NAMALWA (cell line): ENCODE data around the gene BID.

ENCODE experiments used
- DNase-seq: peaks from one replicate; pipeline ENCODE4 v3.0.0-alpha.2; 2015; ENCODE audit warnings: low spot score

Gene BID

DNA sequence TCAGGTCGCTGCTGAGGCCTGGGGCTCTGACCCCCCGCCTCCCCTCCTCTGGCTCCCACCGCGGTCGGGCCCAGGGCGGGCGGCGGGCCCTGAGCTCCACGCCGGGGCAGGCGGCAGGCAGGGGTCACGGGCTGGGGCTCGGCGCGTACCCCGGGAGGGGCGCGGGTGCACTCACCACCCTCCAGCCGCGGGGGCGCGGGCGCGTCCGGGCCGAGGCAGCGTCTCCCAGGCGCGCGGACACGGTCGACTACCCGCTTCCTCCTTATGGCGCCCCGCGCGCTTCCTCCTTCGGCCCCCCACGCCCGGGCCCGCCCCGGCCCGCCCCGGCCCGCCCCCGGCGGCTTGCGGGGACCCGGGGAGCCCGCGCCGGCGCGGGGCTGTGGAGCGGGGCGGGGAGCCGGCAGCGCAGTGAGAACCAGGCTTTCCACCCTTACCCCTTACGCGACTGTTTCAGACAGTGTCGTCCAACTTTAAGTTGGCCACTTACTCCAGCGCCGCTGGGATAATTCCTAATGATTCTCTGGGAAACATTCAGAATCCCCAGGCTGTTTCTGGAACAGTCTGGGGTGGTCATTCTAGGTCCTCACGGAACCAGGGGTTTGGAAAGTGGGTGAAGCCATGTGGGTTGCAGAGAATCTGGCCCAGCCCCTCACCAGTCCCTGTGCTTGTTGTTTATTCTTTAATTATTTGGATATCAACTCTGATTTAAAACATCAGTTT lies at the start of gene BID:
TSS of gene BID (minus strand) at position 264 of the 720 bp plus-strand sequence. CDS start 24,353 bp downstream, outside the sequence.
- DNase-seq: peak; percentile 68

DNA sequence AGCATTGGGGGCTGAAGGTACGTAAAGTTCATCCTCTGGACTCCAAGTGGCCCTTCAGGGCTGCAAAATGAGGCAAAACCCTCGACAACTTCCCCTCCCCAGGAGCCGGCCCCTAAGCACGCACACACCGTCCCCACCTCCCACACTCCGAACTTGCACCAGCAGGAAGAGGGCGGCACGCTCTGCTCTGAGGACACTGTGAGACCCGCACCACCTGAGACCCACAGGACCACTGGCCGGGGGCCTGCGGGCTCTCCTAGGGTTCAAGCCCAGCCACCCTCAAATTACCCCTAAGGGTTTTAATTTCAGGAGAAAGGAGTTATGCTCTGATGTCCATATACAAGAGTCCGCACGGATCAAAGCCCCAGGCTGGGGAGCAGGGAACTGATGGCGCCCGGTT lies 49.7 kb upstream of the BID start:
- no peak for DNase-seq

DNA sequence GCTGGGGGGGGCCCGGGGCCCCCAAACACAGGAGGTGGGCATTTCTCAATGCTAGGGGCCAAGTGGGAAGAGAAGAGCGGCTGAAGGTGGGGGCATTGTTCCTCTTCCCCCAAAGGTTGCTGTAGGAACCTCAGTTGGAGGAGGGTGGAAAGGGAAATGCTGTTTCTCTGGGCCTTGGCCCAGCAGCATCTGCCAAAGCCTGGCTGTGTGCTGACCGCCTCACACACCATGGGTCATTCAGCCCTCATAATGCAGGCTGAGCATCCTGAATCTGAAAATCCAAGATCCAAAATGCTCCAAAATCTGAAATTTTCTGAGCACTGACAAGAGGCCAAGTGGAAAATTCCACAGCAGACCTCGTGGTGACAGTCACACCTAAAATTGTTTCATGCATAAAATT lies 49.0 kb upstream of the BID start:
- DNase-seq: no peak

DNA sequence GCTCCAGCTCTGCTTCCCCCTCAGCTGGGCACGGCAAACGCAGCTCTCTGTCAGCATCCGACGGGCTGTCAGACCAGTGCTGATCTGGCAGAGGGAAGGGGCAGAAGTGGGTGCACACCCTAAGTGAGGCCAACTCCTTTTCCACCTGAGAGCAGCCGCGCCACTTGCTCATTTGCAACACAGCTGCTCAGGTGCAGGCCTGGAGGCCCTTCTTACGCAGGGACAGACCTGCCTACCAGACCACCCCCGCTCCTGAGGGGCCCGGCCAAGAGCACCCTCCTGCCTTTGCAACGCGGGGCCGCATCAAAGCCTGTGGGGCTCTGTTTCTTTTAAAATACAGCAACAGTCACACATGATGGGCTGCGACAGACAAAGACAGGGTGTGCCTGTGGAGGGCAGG lies 47.8 kb upstream of the BID start:
- no peak for DNase-seq

DNA sequence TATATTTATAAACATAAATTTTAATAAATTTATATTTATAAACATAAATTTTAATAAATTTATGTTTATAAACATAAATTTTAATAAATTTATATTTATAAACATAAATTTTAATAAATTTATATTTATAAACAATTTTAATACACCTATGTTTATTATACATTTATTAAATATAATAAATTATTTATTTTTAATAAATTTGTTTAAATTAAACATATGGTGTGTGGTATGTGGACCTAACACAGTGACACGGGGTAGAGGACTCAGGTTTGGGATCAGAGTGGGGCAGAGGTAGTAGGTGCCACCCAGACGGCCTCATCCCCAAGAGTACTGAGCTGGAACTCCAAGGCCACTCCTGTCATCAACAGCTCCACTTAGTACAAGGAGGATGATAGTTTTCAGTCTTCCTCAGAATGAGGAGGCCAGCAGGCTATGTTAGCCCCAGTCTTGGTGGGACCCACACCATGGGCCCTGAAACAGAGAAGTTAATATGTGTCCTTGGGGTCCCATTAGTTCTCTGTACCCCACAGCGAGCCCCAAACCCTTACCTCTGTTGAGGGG lies 46.7 kb upstream of the BID start:
- no peak for DNase-seq

DNA sequence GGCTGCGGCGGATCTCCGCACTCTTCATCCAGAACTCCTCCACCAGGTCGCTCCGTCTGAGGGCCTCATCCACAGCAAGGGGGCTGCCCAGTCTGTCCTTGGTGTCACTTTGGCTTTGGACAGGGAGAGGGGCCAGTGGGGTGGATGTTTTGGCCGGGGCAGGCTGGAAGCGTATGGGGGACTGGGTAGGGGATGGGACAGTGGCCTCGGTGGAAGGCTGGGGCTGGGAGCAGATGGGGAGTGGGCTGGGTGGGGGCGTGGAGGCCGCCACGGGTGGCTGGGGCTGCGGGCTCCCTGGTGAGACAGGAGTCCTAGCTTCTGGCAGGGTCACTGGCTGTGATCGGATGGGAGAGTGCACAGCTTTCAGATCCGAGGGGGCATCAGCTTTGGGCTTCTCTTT lies 44.4 kb upstream of the BID start:
- no peak for DNase-seq

DNA sequence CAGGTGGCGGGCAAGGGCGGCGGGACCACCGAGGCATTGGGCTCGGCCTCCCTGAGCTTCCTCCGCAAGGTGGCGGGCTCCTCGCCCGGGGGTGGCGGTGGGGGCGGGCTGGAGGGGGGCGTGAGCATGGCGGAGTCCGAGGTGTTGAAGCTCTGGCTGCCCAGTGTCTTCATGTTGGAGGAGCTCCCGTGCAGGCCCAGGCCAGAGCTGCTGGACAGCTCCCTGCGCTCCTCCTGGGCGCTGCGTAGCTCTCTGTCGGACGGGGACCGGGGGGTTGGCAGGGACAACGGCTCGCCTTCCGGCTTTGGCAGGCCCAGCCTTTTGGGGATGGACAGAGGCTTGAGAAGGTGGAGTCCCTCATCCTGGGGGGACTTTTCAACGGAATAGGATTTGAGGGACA lies 43.9 kb upstream of the BID start:
- no peak for DNase-seq

DNA sequence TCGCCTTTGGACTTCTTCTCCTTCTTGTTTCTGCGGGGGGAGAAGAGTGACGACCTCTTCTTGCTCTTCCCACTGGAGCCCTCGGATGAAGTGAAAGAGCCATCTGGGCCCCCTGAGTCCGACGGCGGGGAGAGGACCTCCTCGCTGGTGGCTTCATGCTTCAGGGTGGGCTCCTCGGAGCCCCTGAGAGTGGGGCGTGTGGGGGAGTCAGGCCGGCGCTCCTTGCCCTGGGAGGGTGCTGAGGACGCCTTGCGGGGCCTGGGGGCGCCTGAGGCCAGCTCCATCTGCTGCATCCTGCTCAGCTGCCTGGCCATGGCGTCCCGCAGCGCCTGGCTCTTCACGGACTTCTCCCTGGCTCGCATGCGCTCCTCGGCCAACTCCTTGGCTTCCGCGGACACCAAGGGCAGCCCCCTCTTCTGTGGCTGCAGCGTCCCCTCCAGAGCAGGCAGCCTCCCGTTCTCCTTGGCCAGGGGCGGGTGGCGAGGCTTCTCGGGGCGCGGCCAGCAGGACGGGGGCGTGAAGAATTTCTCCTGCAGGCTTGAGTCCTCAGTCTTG lies 43.3 kb upstream of the BID start:
- no peak for DNase-seq

DNA sequence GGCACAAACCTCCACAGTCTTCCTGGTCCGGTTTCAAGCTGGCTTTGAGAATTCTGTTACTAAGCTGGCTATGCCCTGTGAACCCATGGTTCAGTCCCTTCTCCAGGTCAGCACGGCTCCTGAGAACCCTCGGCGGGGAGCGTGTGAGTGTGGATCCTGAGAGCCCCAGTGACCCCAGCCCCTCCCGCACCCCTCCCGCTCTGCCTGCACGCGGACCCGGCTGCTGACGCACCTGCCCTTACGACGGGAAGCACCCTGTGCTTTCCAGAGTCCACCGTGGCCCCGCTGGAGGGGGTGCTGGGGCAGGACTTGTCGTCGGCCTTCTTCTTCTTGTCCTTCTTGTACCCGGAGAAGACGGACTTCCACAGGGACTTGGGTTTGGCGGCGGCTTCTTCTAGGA lies 42.8 kb upstream of the BID start:
- DNase-seq: no peak

DNA sequence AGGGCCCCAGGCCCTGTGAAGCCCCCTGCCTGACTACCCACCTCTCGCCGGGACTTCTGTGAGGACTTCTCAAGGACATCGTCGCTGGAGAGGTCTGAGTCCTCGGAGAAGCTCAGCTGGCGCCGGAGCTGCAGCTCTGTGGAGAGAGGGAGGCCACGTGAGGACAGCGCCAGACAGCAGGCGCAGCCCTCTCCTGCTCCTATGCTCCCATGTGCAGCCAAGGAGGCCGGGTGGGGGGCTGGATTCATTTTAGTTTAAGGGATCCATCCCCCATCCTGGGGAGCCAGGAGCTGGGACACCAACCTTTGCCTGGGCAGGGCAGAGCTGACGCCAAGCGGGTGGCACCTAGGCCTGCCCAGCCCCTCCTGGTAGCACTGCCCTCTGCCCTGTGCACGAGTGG lies 42.4 kb upstream of the BID start:
- DNase-seq: no peak

DNA sequence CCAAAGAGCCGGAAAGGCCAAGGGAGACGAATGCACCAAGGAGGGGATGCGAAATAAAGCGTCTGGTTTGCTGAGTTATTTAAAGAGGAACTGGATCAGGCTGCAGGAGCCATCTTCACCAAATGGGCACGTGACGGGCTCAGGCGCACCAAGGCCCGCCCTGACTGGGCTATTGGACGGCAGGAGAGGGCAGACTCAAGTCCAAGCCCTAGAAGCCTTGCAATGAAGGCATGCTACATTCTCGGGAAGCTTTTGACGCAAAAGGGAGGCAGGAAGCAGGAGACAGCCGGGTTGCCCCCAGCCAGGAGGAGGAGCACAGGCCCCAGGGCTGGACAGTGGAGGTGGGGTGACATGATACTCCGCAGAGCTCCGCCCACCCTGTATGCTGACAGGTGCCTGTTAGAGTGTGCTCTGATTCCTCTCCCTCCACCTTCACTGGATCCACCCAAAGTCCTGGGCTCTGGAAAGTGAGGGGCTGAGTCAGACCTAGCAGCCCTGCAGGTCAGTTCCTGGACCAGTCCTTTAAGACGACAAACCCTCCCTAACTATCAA lies 41.5 kb upstream of the BID start:
- no peak for DNase-seq

DNA sequence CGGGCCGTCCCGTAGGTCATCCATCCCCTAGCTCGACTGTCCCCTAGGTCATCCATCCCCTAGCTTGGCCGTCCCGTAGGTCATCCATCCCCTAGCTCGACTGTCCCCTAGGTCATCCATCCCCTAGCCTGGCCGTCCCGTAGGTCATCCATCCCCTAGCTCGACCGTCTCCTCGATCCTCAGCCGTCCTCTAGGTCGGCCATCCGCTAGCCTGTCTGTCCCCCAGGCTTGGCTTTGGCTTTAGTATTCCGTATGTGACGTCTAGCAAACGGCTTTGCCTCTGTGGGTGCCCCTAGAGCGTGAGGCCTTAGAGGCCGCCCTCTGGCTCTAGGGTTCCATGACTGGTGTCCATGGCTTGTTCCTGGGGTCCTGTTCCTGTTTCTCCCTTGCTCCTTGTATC lies 40.6 kb upstream of the BID start:
- no peak for DNase-seq

DNA sequence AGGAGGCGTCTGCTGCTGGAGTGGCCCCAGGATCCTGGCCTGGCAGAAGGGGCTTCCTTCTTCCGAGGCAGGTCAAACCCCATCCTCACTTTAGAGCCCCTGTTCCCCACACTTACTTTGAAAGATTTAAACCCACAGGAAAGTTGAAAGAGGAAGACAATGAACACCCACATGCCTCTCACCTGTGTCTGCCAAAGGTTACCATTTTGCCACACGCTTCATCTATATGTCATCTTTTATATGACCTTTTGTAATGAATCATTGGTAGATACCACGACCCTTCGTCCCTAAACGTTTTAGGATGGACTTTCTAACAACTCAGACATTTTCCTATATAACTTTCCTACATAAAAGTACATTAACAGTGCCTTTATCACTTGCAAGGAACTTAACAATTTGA lies 39.8 kb upstream of the BID start:
- no peak for DNase-seq

DNA sequence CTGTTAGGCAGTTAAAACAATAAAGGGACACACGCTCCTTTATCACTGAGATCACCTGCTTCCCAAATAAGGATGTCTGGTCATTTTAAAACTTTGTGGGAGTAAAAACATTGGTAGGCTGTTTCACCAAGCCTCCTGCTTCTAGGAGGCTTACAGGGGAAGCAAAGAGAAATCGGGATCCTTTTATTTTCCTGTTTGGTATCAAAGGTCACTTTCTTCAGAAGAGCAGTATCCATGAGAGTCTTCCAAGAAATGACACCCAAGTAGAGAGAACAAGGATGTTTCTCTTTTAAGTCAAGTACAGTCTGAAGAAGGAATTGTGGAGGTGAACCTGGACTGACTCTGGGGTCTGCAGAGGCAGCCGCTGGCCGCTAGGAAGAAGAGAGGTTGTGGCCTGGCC lies 36.9 kb upstream of the BID start:
- DNase-seq: no peak

DNA sequence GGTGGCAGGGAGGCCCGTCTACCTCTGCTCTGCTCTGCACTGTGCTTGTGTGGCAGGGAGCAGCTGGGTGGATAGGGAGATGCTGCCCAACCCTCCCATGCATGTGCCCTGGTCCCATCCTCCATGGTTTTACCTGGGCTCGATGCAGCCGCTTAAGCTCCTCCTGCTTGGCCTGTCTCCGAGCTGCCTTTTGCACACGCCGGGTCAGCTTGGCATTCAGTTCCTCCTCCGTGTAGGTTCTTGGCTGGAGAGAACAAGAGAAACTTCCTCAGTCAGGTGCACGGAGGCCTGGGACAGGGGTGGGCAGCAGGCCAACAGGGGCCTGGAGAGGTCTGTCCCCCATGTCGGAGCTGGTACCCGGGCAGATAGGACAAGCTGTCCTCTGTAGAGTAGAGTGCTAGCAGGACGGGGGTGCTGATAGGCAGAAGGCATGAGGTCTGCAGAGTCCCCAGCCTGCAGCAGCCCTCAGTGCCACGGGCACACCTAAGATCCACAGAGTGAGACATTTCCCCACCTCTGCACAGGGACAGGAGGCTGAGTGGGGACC lies 36.4 kb upstream of the BID start:
- DNase-seq: no peak

DNA sequence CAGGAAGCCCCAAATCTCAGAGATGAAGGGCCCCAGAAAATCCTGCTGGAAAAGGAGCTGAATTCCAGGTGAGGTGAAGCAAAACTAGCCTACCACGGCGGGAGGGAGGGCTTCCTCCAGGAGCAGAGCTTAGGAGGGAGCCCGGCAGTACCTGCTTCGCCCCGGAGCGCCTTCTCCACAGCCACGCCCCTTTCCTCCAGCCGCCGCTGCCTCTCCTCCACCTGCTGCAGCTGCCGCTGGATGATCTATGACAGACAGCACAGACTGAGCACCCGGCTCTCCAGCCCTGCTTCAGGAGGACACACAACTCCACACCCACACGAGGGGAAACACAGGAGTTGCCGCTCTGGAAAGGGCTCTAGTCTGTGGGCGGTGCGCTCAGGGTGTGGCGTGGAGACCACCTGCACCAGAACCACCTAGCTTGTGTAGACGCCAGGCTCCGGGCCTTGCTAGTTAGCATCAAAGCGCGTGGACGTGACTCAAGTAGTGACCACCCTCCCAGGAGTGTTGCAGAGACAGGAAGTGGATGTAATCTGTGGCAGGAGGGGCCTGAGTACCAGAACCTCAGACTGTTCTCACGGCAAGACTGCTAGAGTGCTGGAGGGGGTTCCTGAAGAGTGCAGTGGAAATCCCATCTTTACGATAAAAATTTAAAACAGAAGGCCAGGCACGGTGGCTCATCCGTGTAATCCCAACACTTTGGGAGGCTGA lies 34.6 kb upstream of the BID start:
- DNase-seq: no peak

DNA sequence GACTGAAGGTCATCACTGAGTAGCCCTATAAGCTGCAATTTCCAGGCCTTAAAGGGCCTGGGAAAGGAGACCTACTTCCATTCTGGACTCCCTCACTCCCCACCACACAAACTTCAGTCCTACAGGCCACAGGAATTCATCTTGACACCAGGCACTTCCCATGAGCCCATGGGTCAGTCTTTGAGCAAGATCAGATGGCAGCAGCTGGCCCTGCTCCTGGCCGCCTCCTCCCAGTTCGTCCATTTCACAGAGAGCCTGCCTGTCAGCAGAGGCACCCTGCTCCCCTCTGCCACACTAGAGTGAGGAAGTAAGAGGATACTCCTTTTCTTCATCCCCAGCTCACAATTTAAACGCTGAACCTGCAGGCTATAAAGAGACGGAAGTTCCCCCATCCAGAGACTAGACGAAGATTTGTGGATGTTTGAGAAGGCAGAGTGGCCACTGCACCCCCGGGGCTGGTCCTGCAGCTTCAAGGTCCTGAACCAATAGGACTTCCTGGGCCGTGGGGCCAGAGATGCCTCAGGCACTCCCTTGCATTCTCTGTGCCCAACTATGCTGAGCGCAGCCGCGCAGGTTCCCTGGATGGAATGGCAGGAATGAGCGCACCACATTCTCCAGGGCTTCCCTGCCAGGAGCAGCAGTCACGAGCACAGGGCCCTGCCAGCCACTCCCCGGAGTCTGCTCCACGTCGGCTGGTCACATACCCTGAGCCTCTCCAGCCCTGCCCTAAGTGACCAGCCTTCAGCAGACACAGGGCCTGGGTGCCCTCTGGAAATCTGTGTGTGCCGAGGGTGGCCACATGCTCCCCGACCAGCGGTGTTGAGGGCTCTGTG lies 33.5 kb upstream of the BID start:
- no peak for DNase-seq

DNA sequence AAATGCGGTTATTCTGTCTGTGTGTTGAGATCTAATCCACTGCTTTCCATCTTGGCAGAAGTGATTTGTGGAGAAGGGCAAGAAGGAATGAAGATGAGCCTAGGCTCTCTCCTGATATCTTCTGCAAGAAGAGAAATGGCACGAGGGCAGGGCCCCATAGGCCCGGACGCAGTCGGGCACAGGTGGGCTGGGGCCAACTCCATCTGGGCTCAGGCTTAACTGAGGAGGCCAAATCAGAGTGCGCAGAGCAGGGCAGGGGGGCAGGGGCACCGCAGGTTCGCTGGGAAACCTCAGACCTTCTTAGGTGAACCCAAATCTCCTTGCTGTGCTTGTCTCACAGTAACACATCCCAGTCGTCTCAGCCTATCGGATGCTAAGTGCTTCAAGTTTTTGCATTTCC lies 32.8 kb upstream of the BID start:
- no peak for DNase-seq

DNA sequence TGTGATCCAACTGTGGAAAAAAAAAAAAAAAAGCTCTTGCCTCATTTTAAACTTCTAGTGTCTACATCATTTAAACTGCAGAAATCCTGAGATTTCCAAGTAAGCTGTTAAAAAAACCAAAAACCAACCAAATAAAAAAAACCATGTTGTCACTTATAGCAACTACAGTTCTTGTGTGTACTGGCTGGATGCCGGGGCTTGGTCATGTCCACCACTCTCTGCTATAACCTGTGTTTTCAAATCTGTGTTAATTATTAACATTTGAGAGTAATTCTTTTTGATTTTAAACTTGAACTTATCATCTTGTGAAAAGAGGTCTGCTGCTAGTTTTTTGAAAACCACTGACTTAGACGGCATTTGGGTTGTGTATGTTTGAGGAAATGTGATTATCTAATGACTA lies 32.2 kb upstream of the BID start:
- DNase-seq: no peak

DNA sequence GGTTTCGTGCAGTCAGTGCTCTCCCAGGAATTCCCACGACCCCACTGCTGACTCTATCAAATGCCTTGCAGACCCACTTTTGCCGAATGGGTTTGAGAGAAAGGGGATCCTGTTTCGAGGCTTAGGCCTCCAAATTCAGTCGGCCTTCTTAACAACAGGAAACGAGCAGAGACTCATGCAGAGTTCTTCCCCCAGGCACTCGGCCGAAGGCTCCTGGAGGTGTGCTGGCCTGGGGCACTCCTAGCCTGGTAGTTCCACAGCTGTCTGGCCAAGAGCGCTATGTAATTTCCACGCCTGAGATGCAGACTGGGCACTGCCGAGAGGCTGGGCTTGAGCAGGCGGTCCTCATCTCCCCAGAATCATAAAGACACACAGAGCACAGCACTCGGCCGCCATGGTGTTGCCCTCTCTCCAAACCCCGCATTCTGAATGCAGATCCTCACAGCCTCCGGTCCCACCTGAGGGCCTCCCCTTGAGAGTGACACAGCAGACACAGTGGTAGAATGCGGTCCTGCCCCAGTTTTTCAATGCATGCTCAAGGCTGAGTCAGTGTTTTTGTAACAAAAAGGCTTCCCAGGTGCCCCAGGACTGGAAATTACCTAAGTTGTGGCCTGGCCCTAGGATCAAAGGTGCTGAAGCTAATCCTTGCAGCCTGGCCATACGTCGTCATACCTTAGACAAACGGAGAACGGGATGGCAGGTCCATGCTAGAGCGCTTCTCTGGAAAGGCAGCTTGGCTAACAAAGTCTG lies 30.2 kb upstream of the BID start:
- DNase-seq: no peak
